Natural killer cell (primary cell): Measurements from ENCODE around the gene ELFN2. TPM values are rescaled to one million over a fixed set of nuclear protein-coding genes. Genes with fewer than 3 reads are reported as not detected.

Experiments
- ATAC-seq, 3 donors: fragments of 150-1000 bp in 2 of 3; fragments of 200-7000 bp in 1 of 3; cut with Tn5 transposase; 1 replicate in 1 of 3; 2 replicates in 2 of 3; pipeline ENCODE4 v1.10.0; 2021; ENCODE audit warnings: mild to moderate bottlenecking in 2 of 3, moderate library complexity in 2 of 3
- DNase-seq, 2 donors: peaks; one replicate each; pipeline versions ENCODE4 v3.0.0 to v3.0.0-alpha.2; 2013 to 2021; ENCODE audit warnings: mixed read lengths in 1 of 2
- H3K27ac ChIP-seq: one replicate; pipeline ENCODE4 v1.5.1; 2013; ENCODE audit warnings: mild to moderate bottlenecking, low read length
- H3K27me3 ChIP-seq: one replicate; pipeline ENCODE4 v1.6.1; 2013; ENCODE audit warnings: low read length; ENCODE audit not compliant: control insufficient read depth, insufficient read depth
- H3K36me3 ChIP-seq: one replicate; pipeline ENCODE4 v1.6.1; 2013; ENCODE audit warnings: low read length; ENCODE audit not compliant: control insufficient read depth, insufficient read depth
- H3K4me1 ChIP-seq: one replicate; pipeline ENCODE4 v1.6.1; 2013; ENCODE audit warnings: low read length; ENCODE audit not compliant: control insufficient read depth, insufficient read depth
- H3K4me3 ChIP-seq: one replicate; pipeline ENCODE4 v1.5.1; 2013; ENCODE audit warnings: low read length
- H3K9me3 ChIP-seq: one replicate; pipeline ENCODE4 v1.6.1; 2013; ENCODE audit warnings: low read length; ENCODE audit not compliant: control insufficient read depth, insufficient read depth
- H3K27ac Mint-ChIP-seq, 2 donors: one replicate each; pipeline ENCODE4 v1.8.0; 2022; ENCODE audit warnings: mild to moderate bottlenecking in 2 of 2, mixed read lengths in 2 of 2, moderate library complexity in 1 of 2
- H3K27me3 Mint-ChIP-seq, 2 donors: one replicate each; pipeline ENCODE4 v1.8.0; 2022; ENCODE audit warnings: low read depth in 2 of 2, mixed read lengths in 2 of 2
- H3K36me3 Mint-ChIP-seq: one replicate; pipeline ENCODE4 v1.8.0; 2022; ENCODE audit warnings: mixed read lengths
- H3K4me1 Mint-ChIP-seq, 2 donors: one replicate each; pipeline ENCODE4 v1.8.0; 2022; ENCODE audit warnings: mixed read lengths in 2 of 2
- H3K4me3 Mint-ChIP-seq: one replicate; pipeline ENCODE4 v1.8.0; 2022; ENCODE audit warnings: mild to moderate bottlenecking, moderate library complexity, mixed read lengths
- H3K9me3 Mint-ChIP-seq, 2 donors: one replicate each; pipeline ENCODE4 v1.8.0; 2022; ENCODE audit warnings: mixed read lengths in 2 of 2
- CTCF ChIP-seq: fragments of 200-600 bp; IDR thresholded peaks from one replicate; pipeline ENCODE4 v1.8.0; 2022; ENCODE audit warnings: antibody characterized with exemption
- WGBS: methylation state at CpG from one replicate; pipeline ENCODE4 v1.1.7; 2013; ENCODE audit warnings: missing lambda C conversion rate; ENCODE audit not compliant: insufficient coverage; 5-methylcytosine and 5-hydroxymethylcytosine counted together
- intact Hi-C: fragments of 100-400 bp; cut with micrococcal nuclease; formaldehyde crosslinking; loops from one replicate; pipeline ENCODE4 v1.14.2; 2022
- total RNA-seq, 4 donors: library from RNA; stranded (reverse); fragments of 120-200 nt in 1 of 4; gene quantifications; one replicate each; pipeline versions ENCODE4 v1.2.3 to v1.2.4, GENCODE V29; 2013 to 2022

ELFN2 gene
- total RNA-seq, 3 donors from 2014 or later (not counting 1 experiment from before 2014, with no cell fraction given) = 0.33 to 0.49 (median 0.36) TPM

GRCh38 chr22:37403267-37403960, 23.9 kb downstream of the ELFN2 start:
- Histone ChIP-seq H3K27ac (no peak overlapping the region), H3K4me3 (no peak overlapping the region), H3K9me3 (no peaks in the 10 kb centered on the region), H3K4me1 (no peaks in the 10 kb centered on the region), H3K27me3 (no peaks in the 10 kb centered on the region), H3K36me3 (no peaks in the 10 kb centered on the region)
- Mint-ChIP-seq H3K27me3 (peaks cover 0 to 10% of the 10 kb centered on the region in 2 donors), H3K4me1 (peaks cover 0 to 3% of the 10 kb centered on the region in 2 donors), H3K9me3 (no peaks in the 10 kb centered on the region), H3K27ac (no peak overlapping the region), H3K36me3 (no peaks in the 10 kb centered on the region), H3K4me3 (no peak overlapping the region)
- intact Hi-C loops = no loop called here
- 67% methylated on average over 26 of the region's 26 CpGs for WGBS
- TF ChIP-seq CTCF = no peak
- DNase-seq (no peak), ATAC-seq (no peak)

DNA sequence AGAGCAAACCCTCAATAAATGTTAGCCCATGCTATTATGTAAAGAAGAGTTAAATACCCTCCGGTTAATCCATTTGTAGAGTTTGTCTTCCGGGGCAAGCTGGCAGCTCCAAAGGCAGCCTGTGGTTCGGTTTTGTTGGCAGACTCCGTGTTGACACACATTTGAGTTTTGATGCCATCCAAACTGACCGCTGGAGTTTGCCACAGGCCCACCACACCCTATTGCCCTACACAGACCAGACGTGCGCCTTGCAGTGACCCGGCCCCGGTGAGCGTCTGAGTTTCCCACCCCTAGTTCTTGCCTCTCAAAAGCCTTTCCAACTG, 25.1 kb downstream of the ELFN2 start:
- intact Hi-C loops = no loop called here
- ATAC-seq (no peak), DNase-seq (no peak)
- Mint-ChIP-seq H3K27ac (no peak overlapping the region), H3K4me3 (no peak overlapping the region), H3K27me3 (peaks cover 0 to 11% of the 10 kb centered on the region in 2 donors), H3K36me3 (no peaks in the 10 kb centered on the region), H3K9me3 (no peaks in the 10 kb centered on the region), H3K4me1 (peaks cover 0 to 4% of the 10 kb centered on the region in 2 donors)
- H3K4me1 ChIP-seq = no peaks in the 10 kb centered on the region
- no peaks in the 10 kb centered on the region for H3K36me3 ChIP-seq
- 85% methylated on average over 10 of the region's 10 CpGs for WGBS
- H3K4me3 ChIP-seq = no peak overlapping the region
- H3K27me3 ChIP-seq = no peaks in the 10 kb centered on the region
- TF ChIP-seq CTCF = no peak
- H3K27ac ChIP-seq = no peak overlapping the region
- no peaks in the 10 kb centered on the region for H3K9me3 ChIP-seq

DNA sequence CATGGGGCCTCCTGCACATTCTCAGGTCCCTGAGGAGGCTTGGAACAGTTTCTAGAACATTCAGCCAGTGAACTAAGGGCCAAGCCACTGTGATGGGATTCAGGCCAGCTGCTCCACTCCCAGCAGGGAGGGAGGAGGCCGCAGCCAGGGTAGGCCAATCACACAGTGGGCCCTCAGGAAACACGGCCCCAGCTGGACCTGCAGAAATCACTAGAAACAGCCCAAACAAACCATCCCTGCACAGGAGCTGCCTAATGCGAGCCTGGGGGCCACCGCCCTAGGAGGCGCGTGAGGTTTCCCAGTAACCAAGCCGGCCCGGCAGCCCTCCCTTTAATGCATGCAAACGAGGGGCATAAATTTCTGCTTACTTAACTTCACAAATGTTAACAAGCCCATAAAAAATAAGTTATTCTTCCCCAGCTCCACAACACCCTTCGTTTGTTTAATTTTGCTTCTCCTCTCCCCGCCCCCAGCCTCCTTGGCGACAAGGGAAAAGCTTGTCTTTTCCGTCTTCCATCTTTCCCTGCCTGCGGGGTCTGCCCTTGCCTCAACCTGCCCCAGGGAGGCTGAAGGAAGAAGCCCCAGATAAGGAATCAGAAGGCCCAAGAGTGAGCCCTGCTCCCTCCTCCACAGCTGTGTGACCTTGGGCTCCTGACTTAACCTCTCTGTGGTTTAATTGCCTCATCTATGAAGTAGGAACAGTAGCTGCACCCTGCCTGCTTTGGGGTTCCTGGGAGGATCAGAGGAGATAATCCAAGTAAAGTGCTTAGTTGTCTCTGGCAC, 25.7 kb downstream of the ELFN2 start:
- Histone ChIP-seq H3K27ac (no peak overlapping the region), H3K9me3 (no peaks in the 10 kb centered on the region), H3K4me3 (no peak overlapping the region), H3K4me1 (no peaks in the 10 kb centered on the region), H3K27me3 (no peaks in the 10 kb centered on the region), H3K36me3 (no peaks in the 10 kb centered on the region)
- intact Hi-C loops = no loop called here
- DNase-seq (no peak), ATAC-seq (no peak)
- Mint-ChIP-seq H3K27me3 (peaks cover 0 to 11% of the 10 kb centered on the region in 2 donors), H3K4me1 (peaks cover 0 to 4% of the 10 kb centered on the region in 2 donors), H3K9me3 (no peaks in the 10 kb centered on the region), H3K36me3 (no peaks in the 10 kb centered on the region), H3K4me3 (no peak overlapping the region), H3K27ac (no peak overlapping the region)
- WGBS = 79% methylated on average over 13 of the region's 14 CpGs
- TF ChIP-seq CTCF = no peak
